Fibroblast of skin of right quadriceps (primary cell): Measurements from ENCODE around the gene NCBP2L.

Source experiments
- DNase-seq: peaks from one replicate; pipeline ENCODE4 v3.0.0-alpha.2; 2013

The NCBP2L gene

GRCh38 chrX:107818900-107819521, 41.5 kb downstream of the NCBP2L start:
- no peak for DNase-seq

- no peak for DNase-seq
These were observed 45.5 kb downstream of the NCBP2L start for GRCh38 chrX:107823042-107823441.

GRCh38 chrX:107823456-107823855, 45.9 kb downstream of the NCBP2L start:
- DNase-seq, result peak; percentile 75

GRCh38 chrX:107825698-107826237, 48.2 kb downstream of the NCBP2L start, which contains the start of gene MID2:
MID2 (plus strand) TSS chrX:107825866; CDS start chrX:107826427, 561 bp downstream.
- peak; percentile 35 for DNase-seq

- DNase-seq, result peak; percentile 42
These were observed 48.9 kb downstream of the NCBP2L start for GRCh38 chrX:107826238-107827029.

GRCh38 chrX:107827030-107827831, 49.7 kb downstream of the NCBP2L start:
- peak; percentile 1 for DNase-seq

- DNase-seq, result no peak
These were observed 50.3 kb downstream of the NCBP2L start for GRCh38 chrX:107827852-107828251.

- DNase-seq, result no peak
These were observed 52.3 kb downstream of the NCBP2L start for GRCh38 chrX:107829878-107830277.

- DNase-seq, result no peak
These were observed 53.7 kb downstream of the NCBP2L start for GRCh38 chrX:107831071-107831730.

GRCh38 chrX:107834275-107835201, 57.0 kb downstream of the NCBP2L start:
- no peak for DNase-seq

- DNase-seq, result no peak
These were observed 59.4 kb downstream of the NCBP2L start for GRCh38 chrX:107836958-107837357.

- no peak for DNase-seq
These were observed 63.4 kb downstream of the NCBP2L start for GRCh38 chrX:107840971-107841370.

GRCh38 chrX:107842715-107843400, 65.3 kb downstream of the NCBP2L start:
- DNase-seq, result no peak
